K562 (cell line): Measurements from ENCODE around the gene NPR1. TPM values are rescaled to one million over a fixed set of nuclear protein-coding genes. Genes with fewer than 3 reads are reported as not detected.

Source experiments
- E2F3 ChIP-seq: fragments of 250-450 bp; sonication (Bioruptor Pico); IDR thresholded peaks from 2 replicates; pipeline ENCODE4 v1.4.0; 2020; ENCODE audit warnings: mild to moderate bottlenecking
- MEF2D ChIP-seq: conservative IDR thresholded peaks from 2 replicates; pipeline ENCODE4 v1.6.1; 2016; ENCODE audit warnings: low read depth, missing genetic modification characterization, missing compliant biosample characterization
- ZC3H8 ChIP-seq: fragments of 450-650 bp; IDR thresholded peaks from 2 replicates; pipeline ENCODE4 v1.6.1; 2017
- ZNF76 ChIP-seq: fragments of 250-450 bp; sonication (Bioruptor Pico); IDR thresholded peaks from 2 replicates; pipeline ENCODE4 v1.4.0; 2020; ENCODE audit warnings: mild to moderate bottlenecking, moderate library complexity, borderline replicate concordance
- polyA plus RNA-seq, 8 experiments: library from polyadenylated mRNA; depleted of rRNA in 4 of 8; stranded (reverse) in 5 of 8; unstranded in 3 of 8; fragments of >200 nt; fragmentation: Nextera tagmentation in 2 of 8; fragmentation: Illumina TruSeq in 1 of 8; extraction: Ambion mirVana in 2 of 8; extraction: Trizol in 1 of 8; gene quantifications; 2 replicates each; pipeline versions ENCODE4 v1.2.1 to v1.2.3, GENCODE V29; 2011 to 2014; ENCODE audit warnings: inconsistent platforms in 1 of 8, missing spikeins in 1 of 8
- total RNA-seq, 7 experiments: library from RNA; depleted of rRNA in 6 of 7; stranded (reverse); fragments of >200 nt in 6 of 7; fragmentation: Illumina TruSeq in 2 of 7; extraction: Trizol in 2 of 7; gene quantifications; 2 replicates each; pipeline versions ENCODE4 v1.2.1 to v1.2.3, GENCODE V29; 2011 to 2021; ENCODE audit warnings: low replicate concordance in 1 of 7
- TF ChIP-seq, protein P1 (sequence below): fragments of 250-450 bp; sonication (Bioruptor Pico); IDR thresholded peaks from 2 replicates; pipeline ENCODE4 v1.5.0; 2021; ENCODE audit warnings: mild to moderate bottlenecking, moderate library complexity
- TF ChIP-seq, protein P2 (sequence below): fragments of 250-450 bp; sonication (Bioruptor Pico); IDR thresholded peaks from 2 replicates; pipeline ENCODE4 v1.9.0; 2021; ENCODE audit warnings: mild to moderate bottlenecking
- TF ChIP-seq, protein P3 (sequence below): fragments of 200-800 bp; sonication (Bioruptor generic); IDR thresholded peaks from 2 replicates; pipeline ENCODE4 v1.6.1; 2017; ENCODE audit warnings: missing genetic modification characterization, missing compliant biosample characterization
- TF ChIP-seq, protein P4 (sequence below): sonication (generic); formaldehyde crosslinking; IDR thresholded peaks from 2 replicates; pipeline ENCODE4 v1.8.0; 2023; ENCODE audit warnings: mild to moderate bottlenecking, missing genetic modification reagents
- TF ChIP-seq, protein P5 (sequence below), 3 experiments: fragments of 200-800 bp in 1 of 3; fragments of 250-450 bp in 1 of 3; fragments of 450-650 bp in 1 of 3; sonication (Bioruptor Pico) in 1 of 3; sonication (Bioruptor generic) in 1 of 3; formaldehyde crosslinking in 1 of 3; IDR thresholded peaks; 2 replicates each; pipeline versions ENCODE4 v1.6.1 to v1.8.0; 2016 to 2022; ENCODE audit warnings: mild to moderate bottlenecking in 2 of 3, missing genetic modification characterization in 2 of 3, missing compliant biosample characterization in 1 of 3, moderate library complexity in 1 of 3

NPR1 gene
- total and polyA plus RNA-seq, 9 of the 15 experiments (the other 6 are each of a cell fraction or from before 2014, with no cell fraction given): 0.05 to 0.16 (median 0.06) TPM; not detected in 6

DNA sequence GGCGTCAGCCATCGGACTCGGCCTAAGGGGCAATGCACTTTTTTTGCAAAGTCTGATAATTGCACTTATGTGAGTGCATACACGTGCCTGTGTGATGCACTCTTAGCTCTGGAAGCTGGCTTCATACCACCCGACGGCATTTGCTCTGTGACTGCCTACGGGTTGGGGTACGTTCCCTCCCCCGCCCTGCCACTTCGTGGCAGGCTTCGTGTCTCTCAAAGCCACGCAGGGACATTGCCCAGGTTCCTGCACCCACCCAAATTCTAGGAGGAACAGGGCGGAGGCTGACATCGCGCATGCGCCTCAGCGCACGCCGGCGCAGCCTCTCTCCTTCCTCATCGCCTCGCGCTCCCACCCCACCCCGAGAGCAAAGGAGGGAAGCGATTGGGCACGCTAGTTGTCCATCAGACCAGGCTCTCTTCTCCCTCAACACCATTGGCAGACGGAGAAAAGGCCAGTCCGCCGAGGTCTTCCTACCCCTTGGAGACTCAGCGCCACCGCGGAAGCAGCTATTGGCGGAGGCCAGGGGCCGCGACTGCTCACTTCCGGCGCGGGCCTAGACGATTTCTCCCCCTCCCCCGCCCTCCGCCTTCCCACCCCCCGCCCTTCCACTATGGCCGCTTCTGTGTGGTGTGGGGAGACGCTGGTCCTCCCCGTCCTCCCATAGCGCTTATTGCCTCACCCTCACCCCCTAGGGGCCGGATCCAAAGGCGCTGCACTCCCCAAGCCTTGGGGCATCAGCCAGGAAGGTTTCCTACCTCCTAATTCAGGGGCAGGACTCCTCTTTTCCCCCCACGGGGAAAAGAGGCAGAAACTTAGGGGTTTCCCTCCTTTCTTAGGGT lies 49.2 kb downstream of the NPR1 start, which contains the start of gene INTS3 (continued):
- TF ChIP-seq, protein P1, sequence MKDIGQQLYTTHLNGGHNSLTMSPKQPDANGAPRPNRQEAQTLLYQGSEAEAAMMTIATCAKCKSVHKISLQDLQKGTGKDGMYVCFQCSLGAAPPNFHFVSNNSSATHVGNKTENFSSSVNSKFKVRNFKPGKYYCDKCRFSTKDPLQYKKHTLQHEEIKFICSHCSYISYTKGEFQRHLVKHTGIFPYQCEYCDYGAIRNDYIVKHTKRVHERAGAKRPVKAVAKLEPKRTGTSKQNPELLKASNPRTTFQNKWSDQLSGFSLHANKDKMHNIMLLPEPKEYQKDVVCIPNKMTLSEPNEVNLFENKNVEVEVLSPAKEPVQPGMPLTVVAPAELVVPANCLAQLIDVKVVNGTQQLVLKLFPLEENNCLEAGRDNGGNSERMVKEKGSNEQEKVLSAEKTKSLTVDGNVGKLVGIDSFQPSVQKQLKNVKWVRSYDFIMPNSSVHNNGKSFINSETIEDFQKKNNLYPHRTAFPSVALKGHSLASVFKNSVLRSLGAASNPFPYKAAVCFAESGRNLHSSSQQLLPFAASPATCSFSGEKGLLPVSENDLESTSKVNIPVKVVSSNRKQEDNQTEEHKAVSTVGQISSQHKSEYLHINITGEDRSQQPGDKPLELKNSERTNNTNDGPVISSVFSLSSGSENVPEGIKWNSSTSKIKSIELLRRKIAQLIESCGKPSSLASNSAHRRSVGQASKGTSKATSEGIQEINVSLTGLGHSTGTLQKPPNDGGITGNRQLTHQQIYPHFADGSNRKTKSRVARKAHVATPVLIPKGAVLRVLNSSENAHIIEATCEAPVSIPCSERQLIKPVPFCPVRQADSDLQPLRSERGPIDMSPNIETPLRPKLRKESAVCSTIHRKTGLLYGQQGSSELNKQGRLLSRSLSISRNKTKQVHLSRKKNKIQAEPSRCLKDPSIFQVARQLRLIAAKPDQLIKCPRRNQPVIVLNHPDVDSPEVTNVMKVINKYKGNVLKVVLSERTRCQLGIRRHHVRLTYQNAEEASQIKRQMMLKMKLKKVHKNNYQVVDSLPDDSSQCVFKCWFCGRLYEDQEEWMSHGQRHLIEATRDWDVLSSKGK (CRISPR knock-in tag): no peak
- TF ChIP-seq, protein P2, sequence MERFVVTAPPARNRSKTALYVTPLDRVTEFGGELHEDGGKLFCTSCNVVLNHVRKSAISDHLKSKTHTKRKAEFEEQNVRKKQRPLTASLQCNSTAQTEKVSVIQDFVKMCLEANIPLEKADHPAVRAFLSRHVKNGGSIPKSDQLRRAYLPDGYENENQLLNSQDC: no peak
- TF ChIP-seq ZNF76 (CRISPR knock-in tag) (no peak), E2F3 (CRISPR knock-in tag) (peak; percentile 71; the same call in 1 of the 2 replicates), MEF2D (tag) (0 out of 2 replicates have a peak, but pooled peaks have one; percentile 28), ZC3H8 (no peak)
- TF ChIP-seq, protein P3, sequence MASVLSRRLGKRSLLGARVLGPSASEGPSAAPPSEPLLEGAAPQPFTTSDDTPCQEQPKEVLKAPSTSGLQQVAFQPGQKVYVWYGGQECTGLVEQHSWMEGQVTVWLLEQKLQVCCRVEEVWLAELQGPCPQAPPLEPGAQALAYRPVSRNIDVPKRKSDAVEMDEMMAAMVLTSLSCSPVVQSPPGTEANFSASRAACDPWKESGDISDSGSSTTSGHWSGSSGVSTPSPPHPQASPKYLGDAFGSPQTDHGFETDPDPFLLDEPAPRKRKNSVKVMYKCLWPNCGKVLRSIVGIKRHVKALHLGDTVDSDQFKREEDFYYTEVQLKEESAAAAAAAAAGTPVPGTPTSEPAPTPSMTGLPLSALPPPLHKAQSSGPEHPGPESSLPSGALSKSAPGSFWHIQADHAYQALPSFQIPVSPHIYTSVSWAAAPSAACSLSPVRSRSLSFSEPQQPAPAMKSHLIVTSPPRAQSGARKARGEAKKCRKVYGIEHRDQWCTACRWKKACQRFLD (CRISPR knock-in tag): peak; percentile 55; the same call in 1 of the 2 replicates
- TF ChIP-seq, protein P4, sequence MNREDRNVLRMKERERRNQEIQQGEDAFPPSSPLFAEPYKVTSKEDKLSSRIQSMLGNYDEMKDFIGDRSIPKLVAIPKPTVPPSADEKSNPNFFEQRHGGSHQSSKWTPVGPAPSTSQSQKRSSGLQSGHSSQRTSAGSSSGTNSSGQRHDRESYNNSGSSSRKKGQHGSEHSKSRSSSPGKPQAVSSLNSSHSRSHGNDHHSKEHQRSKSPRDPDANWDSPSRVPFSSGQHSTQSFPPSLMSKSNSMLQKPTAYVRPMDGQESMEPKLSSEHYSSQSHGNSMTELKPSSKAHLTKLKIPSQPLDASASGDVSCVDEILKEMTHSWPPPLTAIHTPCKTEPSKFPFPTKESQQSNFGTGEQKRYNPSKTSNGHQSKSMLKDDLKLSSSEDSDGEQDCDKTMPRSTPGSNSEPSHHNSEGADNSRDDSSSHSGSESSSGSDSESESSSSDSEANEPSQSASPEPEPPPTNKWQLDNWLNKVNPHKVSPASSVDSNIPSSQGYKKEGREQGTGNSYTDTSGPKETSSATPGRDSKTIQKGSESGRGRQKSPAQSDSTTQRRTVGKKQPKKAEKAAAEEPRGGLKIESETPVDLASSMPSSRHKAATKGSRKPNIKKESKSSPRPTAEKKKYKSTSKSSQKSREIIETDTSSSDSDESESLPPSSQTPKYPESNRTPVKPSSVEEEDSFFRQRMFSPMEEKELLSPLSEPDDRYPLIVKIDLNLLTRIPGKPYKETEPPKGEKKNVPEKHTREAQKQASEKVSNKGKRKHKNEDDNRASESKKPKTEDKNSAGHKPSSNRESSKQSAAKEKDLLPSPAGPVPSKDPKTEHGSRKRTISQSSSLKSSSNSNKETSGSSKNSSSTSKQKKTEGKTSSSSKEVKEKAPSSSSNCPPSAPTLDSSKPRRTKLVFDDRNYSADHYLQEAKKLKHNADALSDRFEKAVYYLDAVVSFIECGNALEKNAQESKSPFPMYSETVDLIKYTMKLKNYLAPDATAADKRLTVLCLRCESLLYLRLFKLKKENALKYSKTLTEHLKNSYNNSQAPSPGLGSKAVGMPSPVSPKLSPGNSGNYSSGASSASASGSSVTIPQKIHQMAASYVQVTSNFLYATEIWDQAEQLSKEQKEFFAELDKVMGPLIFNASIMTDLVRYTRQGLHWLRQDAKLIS (CRISPR knock-in tag): peak; percentile 81
- TF ChIP-seq, protein P5, sequence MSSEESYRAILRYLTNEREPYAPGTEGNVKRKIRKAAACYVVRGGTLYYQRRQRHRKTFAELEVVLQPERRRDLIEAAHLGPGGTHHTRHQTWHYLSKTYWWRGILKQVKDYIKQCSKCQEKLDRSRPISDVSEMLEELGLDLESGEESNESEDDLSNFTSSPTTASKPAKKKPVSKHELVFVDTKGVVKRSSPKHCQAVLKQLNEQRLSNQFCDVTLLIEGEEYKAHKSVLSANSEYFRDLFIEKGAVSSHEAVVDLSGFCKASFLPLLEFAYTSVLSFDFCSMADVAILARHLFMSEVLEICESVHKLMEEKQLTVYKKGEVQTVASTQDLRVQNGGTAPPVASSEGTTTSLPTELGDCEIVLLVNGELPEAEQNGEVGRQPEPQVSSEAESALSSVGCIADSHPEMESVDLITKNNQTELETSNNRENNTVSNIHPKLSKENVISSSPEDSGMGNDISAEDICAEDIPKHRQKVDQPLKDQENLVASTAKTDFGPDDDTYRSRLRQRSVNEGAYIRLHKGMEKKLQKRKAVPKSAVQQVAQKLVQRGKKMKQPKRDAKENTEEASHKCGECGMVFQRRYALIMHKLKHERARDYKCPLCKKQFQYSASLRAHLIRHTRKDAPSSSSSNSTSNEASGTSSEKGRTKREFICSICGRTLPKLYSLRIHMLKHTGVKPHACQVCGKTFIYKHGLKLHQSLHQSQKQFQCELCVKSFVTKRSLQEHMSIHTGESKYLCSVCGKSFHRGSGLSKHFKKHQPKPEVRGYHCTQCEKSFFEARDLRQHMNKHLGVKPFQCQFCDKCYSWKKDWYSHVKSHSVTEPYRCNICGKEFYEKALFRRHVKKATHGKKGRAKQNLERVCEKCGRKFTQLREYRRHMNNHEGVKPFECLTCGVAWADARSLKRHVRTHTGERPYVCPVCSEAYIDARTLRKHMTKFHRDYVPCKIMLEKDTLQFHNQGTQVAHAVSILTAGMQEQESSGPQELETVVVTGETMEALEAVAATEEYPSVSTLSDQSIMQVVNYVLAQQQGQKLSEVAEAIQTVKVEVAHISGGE (CRISPR knock-in tag; IDR thresholded peaks at IDR 0.05): peak in 1 of 3 experiments; percentile 87; a peak in 2 of 6 replicates
